GM19455 (cell line): ENCODE data around the gene LPAR6.

ENCODE experiments used
- ATAC-seq: cut with Tn5 transposase; IDR thresholded peaks from one replicate; pipeline ENCODE4 v1.9.1; 2021; ENCODE audit not compliant: unreplicated experiment

Gene LPAR6

GRCh38 chr13:48415516-48415915, 2.6 kb upstream of the LPAR6 start:
- no peak for ATAC-seq

GRCh38 chr13:48414501-48414900, 1.6 kb upstream of the LPAR6 start:
- no peak for ATAC-seq

GRCh38 chr13:48411841-48412531, 927 bp downstream of the LPAR6 start:
- ATAC-seq = no peak

GRCh38 chr13:48411147-48411794, 1.6 kb downstream of the LPAR6 start:
- ATAC-seq = no peak

GRCh38 chr13:48410199-48410598, 2.7 kb downstream of the LPAR6 start:
- ATAC-seq = no peak

GRCh38 chr13:48405875-48406274, 7.0 kb downstream of the LPAR6 start:
- no peak for ATAC-seq

- ATAC-seq = no peak
Observed at GRCh38 chr13:48404952-48405351, 8.0 kb downstream of the LPAR6 start.

GRCh38 chr13:48403913-48404312, 9.0 kb downstream of the LPAR6 start:
- ATAC-seq = no peak

GRCh38 chr13:48403151-48403631, 9.7 kb downstream of the LPAR6 start:
- ATAC-seq = no peak

GRCh38 chr13:48402325-48402932, 10.5 kb downstream of the LPAR6 start:
- no peak for ATAC-seq

- ATAC-seq = no peak
Observed at GRCh38 chr13:48401480-48401879, 11.4 kb downstream of the LPAR6 start.

- no peak for ATAC-seq
Observed at GRCh38 chr13:48400850-48401291, 12.0 kb downstream of the LPAR6 start.

- ATAC-seq = no peak
Observed at GRCh38 chr13:48400090-48400694, 12.7 kb downstream of the LPAR6 start.

GRCh38 chr13:48398450-48399095, 14.3 kb downstream of the LPAR6 start:
- ATAC-seq = no peak

GRCh38 chr13:48397744-48398143, 15.2 kb downstream of the LPAR6 start:
- ATAC-seq = no peak

GRCh38 chr13:48393698-48394085, 19.2 kb downstream of the LPAR6 start:
- ATAC-seq = no peak

- ATAC-seq = no peak
Observed at GRCh38 chr13:48393030-48393697, 19.7 kb downstream of the LPAR6 start.

- ATAC-seq = no peak
Observed at GRCh38 chr13:48391257-48391656, 21.7 kb downstream of the LPAR6 start.

- ATAC-seq = no peak
Observed at GRCh38 chr13:48386816-48387215, 26.1 kb downstream of the LPAR6 start.

GRCh38 chr13:48383384-48383783, 29.5 kb downstream of the LPAR6 start:
- ATAC-seq = no peak

- ATAC-seq = no peak
Observed at GRCh38 chr13:48380581-48380980, 32.3 kb downstream of the LPAR6 start.
